HCT116 (cell line): ENCODE data around the gene COL4A1. TPM values are rescaled to one million over a fixed set of nuclear protein-coding genes. Genes with fewer than 3 reads are reported as not detected.

Experiments used
- ATAC-seq: fragments of 200-7000 bp; cut with Tn5 transposase; 2 replicates; pipeline ENCODE4 v1.9.1; 2020; ENCODE audit warnings: mild to moderate bottlenecking, moderate library complexity
- BruUV-seq: library from RNA; stranded (reverse); fragments of 400-500 nt; replicated peaks from 2 replicates; lab custom pipeline; 2021; lab: Mats Ljungman, UMichigan
- CTCF ChIA-PET: fragments of 300-600 bp; sonication (Branson Sonifier 250); formaldehyde crosslinking; loops from one replicate; lab custom pipeline; 2021; ENCODE audit warnings: antibody characterized with exemption; lab: Charles Lee
- POLR2A ChIA-PET: fragments of 300-600, 350-600 bp; sonication (Branson Sonifier 250); formaldehyde crosslinking; loops from one replicate; lab custom pipeline; 2021; ENCODE audit warnings: antibody characterized with exemption; lab: Charles Lee
- RAD21 ChIA-PET, 2 experiments: fragments of 300-600 bp; sonication (Branson Sonifier 250); formaldehyde crosslinking; loops; one replicate each; lab custom pipeline; 2023; ENCODE audit warnings: low total read pairs in 2 of 2; ENCODE audit not compliant: uncharacterized antibody in 2 of 2, unreplicated experiment in 2 of 2, low non-redundant PET in 1 of 2; lab: Charles Lee
- DNase-seq: peaks from one replicate; pipeline ENCODE4 v3.0.0-alpha.2; 2010; ENCODE audit warnings: low read depth, low spot score
- H2AFZ ChIP-seq: fragments of 200-600 bp; shearing (Covaris generic), sonication (generic); 2 replicates; pipeline ENCODE4 v1.6.1; 2017; ENCODE audit warnings: low read depth, mixed run types, mixed read lengths, antibody characterized with exemption, low read length; ENCODE audit not compliant: poor library complexity, severe bottlenecking
- H3K27ac ChIP-seq: 2 replicates; pipeline ENCODE4 v1.5.1; 2012; ENCODE audit warnings: low read depth, low read length
- H3K27me3 ChIP-seq: fragments of 200-600 bp; sonication (generic); 2 replicates; pipeline ENCODE4 v1.6.1; 2016; ENCODE audit warnings: mixed run types, low read length, mixed read lengths; ENCODE audit not compliant: insufficient read depth
- H3K36me3 ChIP-seq, 2 experiments: fragments of 200-500 bp in 1 of 2; fragments of 200-600 bp in 1 of 2; sonication (Bioruptor generic) in 1 of 2; sonication (generic) in 1 of 2; 2 replicates each; pipeline versions ENCODE4 v1.5.1 to v1.6.1; 2014 to 2016; ENCODE audit warnings: low read length in 2 of 2, inconsistent platforms in 1 of 2, mixed read lengths in 1 of 2, mixed run types in 1 of 2; ENCODE audit not compliant: insufficient read depth in 2 of 2, control insufficient read depth in 1 of 2
- H3K4me1 ChIP-seq, 2 experiments: fragments of 200-600 bp in 1 of 2; sonication (generic) in 1 of 2; 2 replicates each; pipeline versions ENCODE4 v1.5.1 to v1.6.1; 2012 to 2017; ENCODE audit warnings: low read length in 2 of 2, inconsistent platforms in 1 of 2, mild to moderate bottlenecking in 1 of 2, mixed read lengths in 1 of 2, mixed run types in 1 of 2, moderate library complexity in 1 of 2; ENCODE audit not compliant: insufficient read depth in 2 of 2, control insufficient read depth in 1 of 2
- H3K4me2 ChIP-seq: fragments of 200-600 bp; sonication (generic); 2 replicates; pipeline ENCODE4 v1.6.1; 2017; ENCODE audit warnings: mixed run types, low read length, mixed read lengths
- H3K4me3 ChIP-seq, 2 experiments: fragments of 200-600 bp in 1 of 2; sonication (generic) in 1 of 2; replicated peaks in 1 of 2; 2 replicates each; pipeline ENCODE4 v1.5.1; 2011 to 2016; ENCODE audit warnings: low read length in 2 of 2, control low read depth in 1 of 2, low read depth in 1 of 2, mild to moderate bottlenecking in 1 of 2, mixed read lengths in 1 of 2, mixed run types in 1 of 2
- H3K79me2 ChIP-seq: fragments of 200-600 bp; sonication (generic); 2 replicates; pipeline ENCODE4 v1.6.1; 2017; ENCODE audit warnings: mild to moderate bottlenecking, mixed run types, low read length, moderate library complexity, mixed read lengths; ENCODE audit not compliant: insufficient read depth
- H3K9ac ChIP-seq: fragments of 200-600 bp; sonication (generic); 2 replicates; pipeline ENCODE4 v1.6.1; 2016; ENCODE audit warnings: low read length, mixed read lengths
- H3K9me2 ChIP-seq: fragments of 200-600 bp; sonication (generic), shearing (Covaris generic); 2 replicates; pipeline ENCODE4 v1.6.1; 2017; ENCODE audit warnings: mixed run types, mild to moderate bottlenecking, moderate library complexity; ENCODE audit not compliant: insufficient read depth
- H3K9me3 ChIP-seq, 2 experiments: fragments of 200-500 bp in 1 of 2; fragments of 200-600 bp in 1 of 2; sonication (Bioruptor generic) in 1 of 2; sonication (generic) in 1 of 2; 2 replicates each; pipeline ENCODE4 v1.6.1; 2014 to 2017; ENCODE audit warnings: low read length in 2 of 2, mixed read lengths in 2 of 2, inconsistent platforms in 1 of 2, low read depth in 1 of 2, mild to moderate bottlenecking in 1 of 2, mixed run types in 1 of 2, moderate library complexity in 1 of 2; ENCODE audit not compliant: control insufficient read depth in 1 of 2, insufficient read depth in 1 of 2
- H4K20me1 ChIP-seq: fragments of 200-600 bp; sonication (generic), shearing (Covaris generic); 2 replicates; pipeline ENCODE4 v1.6.1; 2017; ENCODE audit warnings: mixed run types, mild to moderate bottlenecking, moderate library complexity; ENCODE audit not compliant: insufficient read depth
- CEBPB ChIP-seq: IDR thresholded peaks from 2 replicates; pipeline ENCODE4 v1.6.1; 2012; ENCODE audit warnings: low read depth
- EGR1 ChIP-seq: IDR thresholded peaks from 2 replicates; pipeline ENCODE4 v1.6.1; 2012; ENCODE audit warnings: low read depth
- ELF1 ChIP-seq: IDR thresholded peaks from 2 replicates; pipeline ENCODE4 v1.6.1; 2012; ENCODE audit warnings: low read depth, borderline replicate concordance
- FOSL1 ChIP-seq: IDR thresholded peaks from 2 replicates; pipeline ENCODE4 v1.6.1; 2012; ENCODE audit warnings: low read depth
- JUND ChIP-seq: IDR thresholded peaks from 2 replicates; pipeline ENCODE4 v1.6.1; 2012
- POLR2A ChIP-seq: IDR thresholded peaks from 2 replicates; pipeline ENCODE4 v1.7.0; 2011; ENCODE audit warnings: borderline replicate concordance; ENCODE audit not compliant: insufficient read depth, insufficient read length; ENCODE audit errors: extremely low read depth
- POLR2AphosphoS5 ChIP-seq: IDR thresholded peaks from 2 replicates; pipeline ENCODE4 v1.6.1; 2011; ENCODE audit warnings: mild to moderate bottlenecking, low read depth, low read length, moderate library complexity
- SIN3A ChIP-seq: IDR thresholded peaks from 2 replicates; pipeline ENCODE4 v1.6.1; 2012; ENCODE audit warnings: low read depth
- SP1 ChIP-seq: IDR thresholded peaks from 2 replicates; pipeline ENCODE4 v1.6.1; 2012; ENCODE audit warnings: low read depth
- SRF ChIP-seq: IDR thresholded peaks from 2 replicates; pipeline ENCODE4 v1.6.1; 2012; ENCODE audit warnings: low read depth
- YY1 ChIP-seq: IDR thresholded peaks from 2 replicates; pipeline ENCODE4 v1.6.1; 2011; ENCODE audit warnings: low read length, low read depth, moderate library complexity, mild to moderate bottlenecking; ENCODE audit not compliant: insufficient replicate concordance; ENCODE audit errors: extremely low read depth
- ZFX ChIP-seq: fragments of 450-650 bp; IDR thresholded peaks from 2 replicates; pipeline ENCODE4 v1.6.1; 2017
- intact Hi-C: fragments of 100-400 bp; cut with micrococcal nuclease; formaldehyde crosslinking; loops from 2 replicates; pipeline ENCODE4 v1.10.0; 2022
- total RNA-seq: library from RNA; stranded (reverse); gene quantifications from one replicate; pipeline ENCODE4 v1.2.1, GENCODE V29; 2021; ENCODE audit not compliant: unreplicated experiment
- TF ChIP-seq, protein P1 (sequence below), 3 experiments: fragments of 200-600 bp in 1 of 3; sonication (generic) in 1 of 3; IDR thresholded peaks in 2 of 3; conservative IDR thresholded peaks in 1 of 3; 2 replicates each; pipeline ENCODE4 v1.5.1; 2012 to 2017; ENCODE audit warnings: low read depth in 2 of 3, low read length in 2 of 3, antibody characterized with exemption in 1 of 3, borderline replicate concordance in 1 of 3, control low read depth in 1 of 3, mild to moderate bottlenecking in 1 of 3, mixed read lengths in 1 of 3, mixed run types in 1 of 3, moderate library complexity in 1 of 3; ENCODE audit not compliant: insufficient read depth in 1 of 3
- TF ChIP-seq, protein P2 (sequence below): IDR thresholded peaks from 2 replicates; pipeline ENCODE4 v1.6.1; 2012; ENCODE audit warnings: low read depth
- TF ChIP-seq, protein P3 (sequence below): IDR thresholded peaks from 2 replicates; pipeline ENCODE4 v1.6.1; 2011; ENCODE audit warnings: mild to moderate bottlenecking, low read length, moderate library complexity; ENCODE audit not compliant: insufficient replicate concordance; ENCODE audit errors: extremely low read depth

Gene COL4A1
- total RNA-seq, 1 experiment from 2014 or later = 0.57 TPM

DNA sequence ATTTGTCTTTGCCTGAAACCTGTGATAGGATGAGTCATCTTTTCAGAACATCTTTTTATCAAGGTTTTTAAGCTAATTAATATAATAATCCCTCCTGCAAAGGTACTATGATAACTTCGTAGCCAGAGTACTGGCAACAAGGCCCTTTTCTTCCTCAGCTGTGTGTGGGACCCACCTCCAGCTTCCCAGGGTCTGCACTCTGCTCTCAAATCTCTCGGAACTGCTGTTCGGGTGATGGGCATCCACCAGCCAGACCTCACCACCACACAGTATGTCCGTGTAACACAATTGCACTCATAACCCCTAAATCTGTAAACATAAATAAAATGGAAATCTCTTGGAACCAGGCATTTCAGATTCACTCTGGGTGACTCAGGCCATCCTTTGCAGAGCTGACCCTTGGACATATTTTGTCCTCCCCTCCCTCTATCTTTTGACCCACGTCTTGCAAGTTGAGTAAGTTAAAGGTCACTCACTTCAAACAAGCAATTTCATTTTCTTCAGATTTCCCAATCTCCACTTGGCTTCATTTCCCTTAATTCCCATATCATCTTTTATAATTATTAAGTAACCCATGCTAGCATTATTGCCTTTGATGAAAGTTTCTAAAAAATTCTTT is 29.5 kb downstream of the COL4A1 start (continued):
- TF ChIP-seq, protein P1, sequence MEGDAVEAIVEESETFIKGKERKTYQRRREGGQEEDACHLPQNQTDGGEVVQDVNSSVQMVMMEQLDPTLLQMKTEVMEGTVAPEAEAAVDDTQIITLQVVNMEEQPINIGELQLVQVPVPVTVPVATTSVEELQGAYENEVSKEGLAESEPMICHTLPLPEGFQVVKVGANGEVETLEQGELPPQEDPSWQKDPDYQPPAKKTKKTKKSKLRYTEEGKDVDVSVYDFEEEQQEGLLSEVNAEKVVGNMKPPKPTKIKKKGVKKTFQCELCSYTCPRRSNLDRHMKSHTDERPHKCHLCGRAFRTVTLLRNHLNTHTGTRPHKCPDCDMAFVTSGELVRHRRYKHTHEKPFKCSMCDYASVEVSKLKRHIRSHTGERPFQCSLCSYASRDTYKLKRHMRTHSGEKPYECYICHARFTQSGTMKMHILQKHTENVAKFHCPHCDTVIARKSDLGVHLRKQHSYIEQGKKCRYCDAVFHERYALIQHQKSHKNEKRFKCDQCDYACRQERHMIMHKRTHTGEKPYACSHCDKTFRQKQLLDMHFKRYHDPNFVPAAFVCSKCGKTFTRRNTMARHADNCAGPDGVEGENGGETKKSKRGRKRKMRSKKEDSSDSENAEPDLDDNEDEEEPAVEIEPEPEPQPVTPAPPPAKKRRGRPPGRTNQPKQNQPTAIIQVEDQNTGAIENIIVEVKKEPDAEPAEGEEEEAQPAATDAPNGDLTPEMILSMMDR (IDR thresholded peaks at IDR 0.05 in 2 of 3, conservative IDR thresholded peaks at IDR 0.05 in 1 of 3; ENCODE audit: borderline replicate concordance in 1 of 3, insufficient read depth in 1 of 3, low read depth in 2 of 3, low read length in 2 of 3) = no peak
- TF ChIP-seq ELF1 (no peak), YY1 (no peak)
- TF ChIP-seq, protein P2, sequence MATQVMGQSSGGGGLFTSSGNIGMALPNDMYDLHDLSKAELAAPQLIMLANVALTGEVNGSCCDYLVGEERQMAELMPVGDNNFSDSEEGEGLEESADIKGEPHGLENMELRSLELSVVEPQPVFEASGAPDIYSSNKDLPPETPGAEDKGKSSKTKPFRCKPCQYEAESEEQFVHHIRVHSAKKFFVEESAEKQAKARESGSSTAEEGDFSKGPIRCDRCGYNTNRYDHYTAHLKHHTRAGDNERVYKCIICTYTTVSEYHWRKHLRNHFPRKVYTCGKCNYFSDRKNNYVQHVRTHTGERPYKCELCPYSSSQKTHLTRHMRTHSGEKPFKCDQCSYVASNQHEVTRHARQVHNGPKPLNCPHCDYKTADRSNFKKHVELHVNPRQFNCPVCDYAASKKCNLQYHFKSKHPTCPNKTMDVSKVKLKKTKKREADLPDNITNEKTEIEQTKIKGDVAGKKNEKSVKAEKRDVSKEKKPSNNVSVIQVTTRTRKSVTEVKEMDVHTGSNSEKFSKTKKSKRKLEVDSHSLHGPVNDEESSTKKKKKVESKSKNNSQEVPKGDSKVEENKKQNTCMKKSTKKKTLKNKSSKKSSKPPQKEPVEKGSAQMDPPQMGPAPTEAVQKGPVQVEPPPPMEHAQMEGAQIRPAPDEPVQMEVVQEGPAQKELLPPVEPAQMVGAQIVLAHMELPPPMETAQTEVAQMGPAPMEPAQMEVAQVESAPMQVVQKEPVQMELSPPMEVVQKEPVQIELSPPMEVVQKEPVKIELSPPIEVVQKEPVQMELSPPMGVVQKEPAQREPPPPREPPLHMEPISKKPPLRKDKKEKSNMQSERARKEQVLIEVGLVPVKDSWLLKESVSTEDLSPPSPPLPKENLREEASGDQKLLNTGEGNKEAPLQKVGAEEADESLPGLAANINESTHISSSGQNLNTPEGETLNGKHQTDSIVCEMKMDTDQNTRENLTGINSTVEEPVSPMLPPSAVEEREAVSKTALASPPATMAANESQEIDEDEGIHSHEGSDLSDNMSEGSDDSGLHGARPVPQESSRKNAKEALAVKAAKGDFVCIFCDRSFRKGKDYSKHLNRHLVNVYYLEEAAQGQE = no peak

DNA sequence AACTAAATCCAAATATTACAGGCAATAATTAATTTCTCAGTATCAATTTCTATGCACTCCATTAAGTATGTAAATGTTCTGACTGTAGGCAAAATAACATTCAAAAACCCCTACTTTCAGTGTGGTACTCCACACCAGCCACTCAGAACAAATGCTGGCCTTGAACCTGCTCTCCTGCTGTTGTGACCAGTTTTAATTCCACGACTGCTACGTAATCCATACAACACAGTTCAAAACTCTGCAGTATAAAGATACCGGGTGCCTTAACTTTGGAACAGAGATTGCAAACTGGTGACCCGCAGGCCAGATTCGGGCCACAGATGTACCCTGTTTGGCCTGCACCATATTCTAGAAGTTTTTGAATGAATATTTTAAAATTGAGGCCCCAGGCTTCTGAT is 30.4 kb downstream of the COL4A1 start:
- no peak for ATAC-seq
- intact Hi-C loops = no loop called here
- Histone ChIP-seq H3K4me1 (no peaks in the 10 kb centered on the region), H3K4me2 (no peak overlapping the region), H3K36me3 (no peaks in the 10 kb centered on the region), H3K9me3 (no peaks in the 10 kb centered on the region), H3K27ac (no peak overlapping the region), H3K27me3 (peaks cover 23% of the 10 kb centered on the region; the same call in 1 of the 2 replicates), H3K9ac (no peak overlapping the region), H2AFZ (no peak overlapping the region), H3K9me2 (no peaks in the 10 kb centered on the region), H3K79me2 (no peaks in the 10 kb centered on the region), H3K4me3 (no peak overlapping the region), H4K20me1 (no peaks in the 10 kb centered on the region)
- RAD21 ChIA-PET = no interaction called here
- DNase-seq = no peak
- no TSS peak for BruUV-seq
- CTCF ChIA-PET = no interaction called here
- POLR2A ChIA-PET = no interaction called here
- TF ChIP-seq EGR1 (no peak), SIN3A (no peak), POLR2A (no peak), FOSL1 (no peak), SP1 (no peak), ZFX (no peak), POLR2AphosphoS5 (no peak), SRF (no peak), CEBPB (no peak), JUND (no peak)
- TF ChIP-seq, protein P1 (IDR thresholded peaks at IDR 0.05 in 2 of 3, conservative IDR thresholded peaks at IDR 0.05 in 1 of 3; ENCODE audit: borderline replicate concordance in 1 of 3, insufficient read depth in 1 of 3, low read depth in 2 of 3, low read length in 2 of 3) = no peak
- TF ChIP-seq, protein P3, sequence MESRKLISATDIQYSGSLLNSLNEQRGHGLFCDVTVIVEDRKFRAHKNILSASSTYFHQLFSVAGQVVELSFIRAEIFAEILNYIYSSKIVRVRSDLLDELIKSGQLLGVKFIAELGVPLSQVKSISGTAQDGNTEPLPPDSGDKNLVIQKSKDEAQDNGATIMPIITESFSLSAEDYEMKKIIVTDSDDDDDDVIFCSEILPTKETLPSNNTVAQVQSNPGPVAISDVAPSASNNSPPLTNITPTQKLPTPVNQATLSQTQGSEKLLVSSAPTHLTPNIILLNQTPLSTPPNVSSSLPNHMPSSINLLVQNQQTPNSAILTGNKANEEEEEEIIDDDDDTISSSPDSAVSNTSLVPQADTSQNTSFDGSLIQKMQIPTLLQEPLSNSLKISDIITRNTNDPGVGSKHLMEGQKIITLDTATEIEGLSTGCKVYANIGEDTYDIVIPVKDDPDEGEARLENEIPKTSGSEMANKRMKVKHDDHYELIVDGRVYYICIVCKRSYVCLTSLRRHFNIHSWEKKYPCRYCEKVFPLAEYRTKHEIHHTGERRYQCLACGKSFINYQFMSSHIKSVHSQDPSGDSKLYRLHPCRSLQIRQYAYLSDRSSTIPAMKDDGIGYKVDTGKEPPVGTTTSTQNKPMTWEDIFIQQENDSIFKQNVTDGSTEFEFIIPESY = no peak
